ENCODE results near the gene IP6K3. TPM values are rescaled to one million over a fixed set of nuclear protein-coding genes. Genes with fewer than 3 reads are reported as not detected.

The IP6K3 gene
- total and polyA plus RNA-seq, 4 experiments from 2014 or later: not detected

DNA sequence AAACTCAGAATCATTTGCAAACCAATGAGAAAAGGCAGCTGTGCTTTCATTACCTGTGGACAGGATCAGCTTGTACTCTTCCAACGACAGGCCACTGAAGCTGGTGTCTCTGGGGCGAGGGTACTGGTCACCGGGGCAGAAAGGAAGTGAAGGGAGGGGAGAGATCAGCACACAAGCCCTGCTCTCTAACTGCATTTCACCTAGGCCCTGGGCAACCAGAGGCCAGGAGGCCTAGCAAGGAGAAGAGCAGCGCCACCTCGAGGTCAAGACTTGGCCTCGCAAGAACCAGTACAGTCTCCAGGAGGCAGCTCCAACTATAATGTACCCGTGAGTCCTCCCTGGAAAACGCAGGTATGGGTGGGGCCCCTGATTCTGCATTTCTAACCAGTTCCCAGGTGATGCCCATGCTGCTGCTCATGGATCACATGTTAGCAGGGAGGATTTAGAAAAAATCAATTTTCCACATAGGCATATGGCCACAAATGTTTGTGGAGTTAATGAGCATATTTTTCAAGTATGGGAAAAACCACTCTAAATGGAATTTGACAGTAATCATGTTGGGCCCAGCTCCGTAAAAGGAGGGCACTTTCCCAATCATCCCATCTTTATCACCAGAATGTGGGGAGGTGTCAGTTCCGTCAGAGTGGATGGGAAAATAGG is 46.2 kb downstream of the IP6K3 start:
- intact Hi-C loops (cut with micrococcal nuclease): loop anchor here (1.0 kb wide), 2 partner anchors 111 to 115 kb away; no protein-coding TSS in a partner anchor
- ChIA-PET POLR2A (ENCODE audit: partially characterized antibody) (interaction anchor here (1.0 to 3.1 kb wide), 7 partner anchors 8 to 130 kb away, joined by 3 to 17 read pairs (median 4); partner anchors contain the start of gene UQCC2), CTCF (ENCODE audit: partially characterized antibody) (interaction anchor here (0.9 to 4.0 kb wide), 28 partner anchors 8 to 355 kb away, joined by 3 to 77 read pairs (median 5); partner anchors contain the start of genes BAK1, ITPR3 and UQCC2)
- Mint-ChIP-seq H3K4me3 (peak overlapping the region in 1 of 8 donors; percentile 53), H3K4me1 (peaks cover 21 to 49% (median 33%) of the 10 kb centered on the region in 4 donors), H3K36me3 (peaks cover 10 to 18% of the 10 kb centered on the region in 2 donors), H3K27me3 (no peaks in the 10 kb centered on the region), H3K27ac (peak overlapping the region; percentile 35 to 93 (median 90)), H3K9me3 (no peaks in the 10 kb centered on the region)
- Histone ChIP-seq H3K4me3 (ENCODE audit: low read length in 2 of 2) (no peak overlapping the region), H3K36me3 (ENCODE audit: insufficient read depth, low read length) (no peaks in the 10 kb centered on the region), H3K27ac (ENCODE audit: low read depth, low read length) (peak overlapping the region; percentile 12), H3K27me3 (ENCODE audit: insufficient read depth, low read length) (no peaks in the 10 kb centered on the region), H3K9me3 (ENCODE audit: control insufficient read depth in 1 of 2, low read length in 2 of 2) (no peaks in the 10 kb centered on the region), H3K4me1 (ENCODE audit: insufficient read depth, low read length) (peaks cover 32% of the 10 kb centered on the region)
- peak; percentile 69 to 77 (median 71) for DNase-seq

DNA sequence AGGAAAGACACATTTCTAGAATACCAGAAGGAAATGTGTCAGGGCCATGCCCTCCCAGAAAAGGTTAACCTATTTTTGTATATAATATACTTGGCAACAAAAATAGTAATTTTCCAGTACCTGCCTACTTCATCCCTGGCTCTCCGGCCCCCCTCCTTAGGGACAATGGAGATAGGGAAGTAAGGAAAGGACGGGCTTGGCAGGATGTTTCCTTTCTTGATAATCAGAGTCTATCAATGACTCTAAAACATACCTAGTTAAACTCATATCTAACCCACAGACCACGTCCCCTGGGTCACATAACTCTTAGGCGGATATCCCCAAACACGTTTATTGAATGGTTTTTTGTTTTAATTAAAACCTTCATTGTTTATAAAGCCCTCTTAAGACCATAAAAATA is 47.0 kb downstream of the IP6K3 start:
- Histone ChIP-seq H3K27me3 (ENCODE audit: insufficient read depth, low read length) (no peaks in the 10 kb centered on the region), H3K36me3 (ENCODE audit: insufficient read depth, low read length) (no peaks in the 10 kb centered on the region), H3K4me1 (ENCODE audit: insufficient read depth, low read length) (peaks cover 40% of the 10 kb centered on the region), H3K9me3 (ENCODE audit: control insufficient read depth in 1 of 2, low read length in 2 of 2) (no peaks in the 10 kb centered on the region), H3K4me3 (ENCODE audit: low read length in 2 of 2) (no peak overlapping the region), H3K27ac (ENCODE audit: low read depth, low read length) (peak overlapping the region; percentile 12)
- Mint-ChIP-seq H3K4me1 (peaks cover 22 to 53% (median 37%) of the 10 kb centered on the region in 4 donors), H3K27me3 (no peaks in the 10 kb centered on the region), H3K27ac (peak overlapping the region in 5 of 7 donors; percentile 73 to 93 (median 90)), H3K36me3 (peaks cover 10 to 21% of the 10 kb centered on the region in 2 donors), H3K9me3 (no peaks in the 10 kb centered on the region), H3K4me3 (no peak overlapping the region)
- intact Hi-C loops (cut with micrococcal nuclease): loop anchor here (1.0 kb wide), 2 partner anchors 110 to 114 kb away; no protein-coding TSS in a partner anchor
- ChIA-PET POLR2A (ENCODE audit: partially characterized antibody) (interaction anchor here (1.2 to 3.1 kb wide), 4 partner anchors 9 to 113 kb away, joined by 4 to 17 read pairs (median 6); partner anchors contain the start of gene UQCC2), CTCF (ENCODE audit: partially characterized antibody) (interaction anchor here (1.0 to 4.0 kb wide), 18 partner anchors 8 to 152 kb away, joined by 3 to 77 read pairs (median 10); partner anchors contain the start of genes BAK1, ITPR3 and UQCC2)
- DNase-seq: no peak

GRCh38 chr6:33699131-33699530 is 47.6 kb downstream of the IP6K3 start:
- ChIA-PET POLR2A (ENCODE audit: partially characterized antibody) (interaction anchor here (3.1 kb wide), 1 partner anchor 12 kb away, joined by 17 read pairs; the partner anchor contains the start of gene UQCC2), CTCF (ENCODE audit: partially characterized antibody) (interaction anchor here (1.3 kb wide), 1 partner anchor 114 kb away, joined by 3 read pairs; no protein-coding TSS in a partner anchor)
- Mint-ChIP-seq H3K36me3 (peaks cover 16 to 24% of the 10 kb centered on the region in 2 donors), H3K27me3 (no peaks in the 10 kb centered on the region), H3K4me3 (no peak overlapping the region), H3K9me3 (no peaks in the 10 kb centered on the region), H3K4me1 (peaks cover 28 to 59% (median 42%) of the 10 kb centered on the region in 4 donors), H3K27ac (peak overlapping the region in 3 of 7 donors; percentile 43 to 79 (median 64))
- peaks cover 2% of the 10 kb centered on the region for H3K36me3 ChIP-seq (ENCODE audit: insufficient read depth, low read length)
- no peak overlapping the region for H3K27ac ChIP-seq (ENCODE audit: low read depth, low read length)
- H3K4me3 ChIP-seq (ENCODE audit: low read length in 2 of 2): no peak overlapping the region
- H3K4me1 ChIP-seq (ENCODE audit: insufficient read depth, low read length): peaks cover 46% of the 10 kb centered on the region
- intact Hi-C loops (cut with micrococcal nuclease): no loop called here
- no peak for DNase-seq
- no peaks in the 10 kb centered on the region for H3K27me3 ChIP-seq (ENCODE audit: insufficient read depth, low read length)
- H3K9me3 ChIP-seq (ENCODE audit: control insufficient read depth in 1 of 2, low read length in 2 of 2): no peaks in the 10 kb centered on the region

DNA sequence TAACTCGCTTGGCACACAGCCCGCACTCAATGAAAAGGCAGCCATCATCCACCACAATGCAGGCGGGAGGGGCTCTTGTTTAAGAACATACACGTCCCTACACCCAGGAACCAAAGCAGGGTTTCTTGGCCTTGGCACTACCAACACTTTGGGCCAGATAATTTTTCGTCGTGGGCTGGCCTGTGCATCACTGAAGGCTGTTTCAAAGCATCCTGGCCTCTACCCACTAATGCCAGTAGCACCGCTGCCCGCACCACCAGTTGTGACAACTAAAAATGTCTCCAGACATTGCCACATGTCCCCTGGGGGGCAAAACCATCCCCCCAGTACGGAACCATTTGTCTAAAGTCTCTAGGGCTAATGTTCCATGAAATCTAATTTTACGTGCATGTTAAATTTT is 48.2 kb downstream of the IP6K3 start:
- H3K27me3 ChIP-seq (ENCODE audit: insufficient read depth, low read length): no peaks in the 10 kb centered on the region
- H3K4me1 Mint-ChIP-seq: peaks cover 31 to 65% (median 46%) of the 10 kb centered on the region in 4 donors
- ChIA-PET POLR2A (ENCODE audit: partially characterized antibody) (interaction anchor here (6.1 kb wide), 1 partner anchor 76 kb away, joined by 44 read pairs; the partner anchor contains the start of gene ITPR3), CTCF (ENCODE audit: partially characterized antibody) (interaction anchor here (1.3 to 2.1 kb wide), 2 partner anchors 111 to 113 kb away, joined by 3 to 8 read pairs; no protein-coding TSS in a partner anchor)
- no peaks in the 10 kb centered on the region for H3K27me3 Mint-ChIP-seq
- H3K27ac Mint-ChIP-seq: peak overlapping the region in 5 of 7 donors; percentile 22 to 64 (median 42)
- no peak overlapping the region for H3K27ac ChIP-seq (ENCODE audit: low read depth, low read length)
- DNase-seq: no peak
- peaks cover 19 to 26% of the 10 kb centered on the region in 2 donors for H3K36me3 Mint-ChIP-seq
- no peak overlapping the region for H3K4me3 ChIP-seq (ENCODE audit: low read length in 2 of 2)
- H3K36me3 ChIP-seq (ENCODE audit: insufficient read depth, low read length): peaks cover 7% of the 10 kb centered on the region
- no peak overlapping the region for H3K4me3 Mint-ChIP-seq
- intact Hi-C loops (cut with micrococcal nuclease): no loop called here
- H3K9me3 Mint-ChIP-seq: no peaks in the 10 kb centered on the region
- H3K9me3 ChIP-seq (ENCODE audit: control insufficient read depth in 1 of 2, low read length in 2 of 2): no peaks in the 10 kb centered on the region
- H3K4me1 ChIP-seq (ENCODE audit: insufficient read depth, low read length): peaks cover 53% of the 10 kb centered on the region

DNA sequence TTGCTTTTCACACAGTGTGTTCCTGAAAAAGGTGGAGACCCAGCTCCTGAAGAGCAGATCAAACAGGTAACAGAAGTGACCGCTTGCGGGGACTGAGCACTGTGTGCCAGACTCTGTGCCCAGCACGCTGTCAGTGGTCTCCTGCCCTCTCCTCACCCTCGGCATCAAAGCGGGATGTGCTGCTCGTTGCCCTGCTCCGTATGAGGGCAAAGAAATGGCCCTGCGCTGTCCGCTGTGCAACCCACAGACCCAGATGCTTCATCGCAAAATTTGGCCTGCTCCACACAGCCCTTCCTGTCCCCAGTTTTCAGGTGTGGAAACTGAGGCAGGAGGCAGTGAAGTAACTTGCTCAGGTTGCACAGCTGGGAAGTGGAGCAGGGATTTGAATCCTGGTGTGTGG is 48.9 kb downstream of the IP6K3 start:
- ChIA-PET POLR2A (ENCODE audit: partially characterized antibody) (interaction anchor here (0.8 to 6.1 kb wide), 9 partner anchors 10 to 127 kb away, joined by 3 to 44 read pairs (median 5); partner anchors contain the start of genes ITPR3 and UQCC2), CTCF (ENCODE audit: partially characterized antibody) (interaction anchor here (1.0 to 2.1 kb wide), 6 partner anchors 14 to 112 kb away, joined by 4 to 8 read pairs (median 5); partner anchors contain the start of gene UQCC2)
- intact Hi-C loops (cut with micrococcal nuclease): no loop called here
- peak overlapping the region in 4 of 8 donors; percentile 21 to 89 (median 45) for H3K4me3 Mint-ChIP-seq
- Histone ChIP-seq H3K27me3 (ENCODE audit: insufficient read depth, low read length) (no peaks in the 10 kb centered on the region), H3K4me3 (ENCODE audit: low read length in 2 of 2) (no peak overlapping the region), H3K36me3 (ENCODE audit: insufficient read depth, low read length) (peaks cover 7% of the 10 kb centered on the region), H3K27ac (ENCODE audit: low read depth, low read length) (peak overlapping the region; percentile 76), H3K4me1 (ENCODE audit: insufficient read depth, low read length) (peaks cover 59% of the 10 kb centered on the region), H3K9me3 (ENCODE audit: control insufficient read depth in 1 of 2, low read length in 2 of 2) (no peaks in the 10 kb centered on the region)
- DNase-seq: no peak
- H3K4me1 Mint-ChIP-seq: peaks cover 35 to 72% (median 51%) of the 10 kb centered on the region in 4 donors
- peaks cover 19 to 27% of the 10 kb centered on the region in 2 donors for H3K36me3 Mint-ChIP-seq
- H3K27me3 Mint-ChIP-seq: no peaks in the 10 kb centered on the region
- H3K9me3 Mint-ChIP-seq: no peaks in the 10 kb centered on the region
- H3K27ac Mint-ChIP-seq: peak overlapping the region; percentile 97 to 99 (median 98)

GRCh38 chr6:33696548-33697518 is 49.9 kb downstream of the IP6K3 start:
- Histone ChIP-seq H3K4me1 (ENCODE audit: insufficient read depth, low read length) (peaks cover 69% of the 10 kb centered on the region), H3K27me3 (ENCODE audit: insufficient read depth, low read length) (no peaks in the 10 kb centered on the region), H3K36me3 (ENCODE audit: insufficient read depth, low read length) (peaks cover 9% of the 10 kb centered on the region), H3K27ac (ENCODE audit: low read depth, low read length) (peak overlapping the region; percentile 76), H3K4me3 (ENCODE audit: low read length in 2 of 2) (no peak overlapping the region), H3K9me3 (ENCODE audit: control insufficient read depth in 1 of 2, low read length in 2 of 2) (no peaks in the 10 kb centered on the region)
- peaks cover 42 to 82% (median 57%) of the 10 kb centered on the region in 4 donors for H3K4me1 Mint-ChIP-seq
- ChIA-PET POLR2A (ENCODE audit: partially characterized antibody) (interaction anchor here (0.8 to 6.1 kb wide), 13 partner anchors 9 to 126 kb away, joined by 3 to 44 read pairs (median 5); partner anchors contain the start of genes BAK1, ITPR3 and UQCC2), CTCF (ENCODE audit: partially characterized antibody) (interaction anchor here (0.6 to 2.1 kb wide), 10 partner anchors 15 to 141 kb away, joined by 3 to 8 read pairs (median 4); partner anchors contain the start of genes BAK1 and UQCC2)
- H3K9me3 Mint-ChIP-seq: no peaks in the 10 kb centered on the region
- peaks cover 25 to 36% of the 10 kb centered on the region in 2 donors for H3K36me3 Mint-ChIP-seq
- peak; percentile 43 to 65 (median 47) for DNase-seq
- peak overlapping the region; percentile 49 to 89 (median 77) for H3K4me3 Mint-ChIP-seq
- no peaks in the 10 kb centered on the region for H3K27me3 Mint-ChIP-seq
- intact Hi-C loops (cut with micrococcal nuclease): loop anchor here (1.0 kb wide), 1 partner anchor 14 kb away; the partner anchor contains the start of gene UQCC2
- H3K27ac Mint-ChIP-seq: peak overlapping the region; percentile 97 to 99 (median 98)

Data from CD4-positive, alpha-beta memory T cell (primary cell).